DOHH2 (cell line): ENCODE data around the gene NFIB.

ENCODE experiments used
- H3F3A ChIP-seq: fragments of 200-600 bp; sonication (generic), shearing (Covaris generic); 2 replicates; pipeline ENCODE4 v1.6.0; 2016; ENCODE audit warnings: antibody characterized with exemption, mild to moderate bottlenecking; ENCODE audit not compliant: control insufficient read depth, insufficient read depth
- H3K27ac ChIP-seq: fragments of 200-600 bp; sonication (generic); 2 replicates; pipeline ENCODE4 v1.5.1; 2014; ENCODE audit warnings: low read depth, mild to moderate bottlenecking, low read length, moderate library complexity
- H3K27me3 ChIP-seq: fragments of 200-600 bp; sonication (generic); 2 replicates; pipeline ENCODE4 v1.6.1; 2014; ENCODE audit warnings: mild to moderate bottlenecking, low read length, mixed read lengths; ENCODE audit not compliant: control insufficient read depth
- H3K36me3 ChIP-seq: fragments of 200-600 bp; sonication (generic); 2 replicates; pipeline ENCODE4 v1.6.1; 2014; ENCODE audit warnings: mild to moderate bottlenecking, low read length, moderate library complexity, mixed read lengths; ENCODE audit not compliant: control insufficient read depth
- H3K4me1 ChIP-seq: fragments of 200-600 bp; sonication (generic); 2 replicates; pipeline ENCODE4 v1.6.1; 2014; ENCODE audit warnings: mild to moderate bottlenecking, low read length, mixed read lengths; ENCODE audit not compliant: control insufficient read depth
- H3K4me2 ChIP-seq: fragments of 200-600 bp; sonication (generic); 2 replicates; pipeline ENCODE4 v1.6.0; 2014; ENCODE audit warnings: mild to moderate bottlenecking, low read length, moderate library complexity
- H3K4me3 ChIP-seq: fragments of 200-600 bp; sonication (generic); 2 replicates; pipeline ENCODE4 v1.5.1; 2014; ENCODE audit warnings: mild to moderate bottlenecking, low read length, mixed read lengths
- H3K79me2 ChIP-seq: fragments of 200-600 bp; sonication (generic); 2 replicates; pipeline ENCODE4 v1.6.1; 2014; ENCODE audit warnings: mild to moderate bottlenecking, low read length, mixed read lengths; ENCODE audit not compliant: control insufficient read depth
- H3K9me2 ChIP-seq: fragments of 200-600 bp; sonication (generic); replicated peaks from 2 replicates; pipeline ENCODE4 v1.6.1; 2014; ENCODE audit warnings: mild to moderate bottlenecking, low read length, mixed read lengths; ENCODE audit not compliant: control insufficient read depth
- H3K9me3 ChIP-seq: fragments of 200-600 bp; sonication (generic); 2 replicates; pipeline ENCODE4 v1.6.1; 2014; ENCODE audit warnings: antibody characterized with exemption, low read length, mixed read lengths; ENCODE audit not compliant: control insufficient read depth, insufficient read depth
- H4K20me1 ChIP-seq: fragments of 200-600 bp; sonication (generic); 2 replicates; pipeline ENCODE4 v1.6.0; 2014; ENCODE audit warnings: low read depth, mild to moderate bottlenecking, antibody characterized with exemption, low read length, moderate library complexity; ENCODE audit not compliant: control insufficient read depth, insufficient read depth
- CTCF ChIP-seq: fragments of 200-600 bp; sonication (generic); IDR thresholded peaks from one replicate; pipeline ENCODE4 v1.5.1; 2014; ENCODE audit warnings: antibody characterized with exemption, mild to moderate bottlenecking, low read depth, low read length; ENCODE audit not compliant: poor library complexity, severe bottlenecking
- EZH2phosphoT487 ChIP-seq: fragments of 200-600 bp; sonication (generic); IDR thresholded peaks from 2 replicates; pipeline ENCODE4 v1.6.1; 2017; ENCODE audit warnings: borderline replicate concordance, mild to moderate bottlenecking, antibody characterized with exemption, low read length, moderate library complexity, mixed read lengths

NFIB gene

GRCh38 chr9:14296495-14297113, 17.3 kb downstream of the NFIB start:
- no peaks in the 10 kb centered on the region for H4K20me1 ChIP-seq
- TF ChIP-seq CTCF (no peak), EZH2phosphoT487 (no peak)
- H3K27me3 ChIP-seq: no peaks in the 10 kb centered on the region
- no peaks in the 10 kb centered on the region for H3K9me3 ChIP-seq
- no peaks in the 10 kb centered on the region for H3K36me3 ChIP-seq
- no peak overlapping the region for H3K4me2 ChIP-seq
- no peaks in the 10 kb centered on the region for H3K79me2 ChIP-seq
- H3K9me2 ChIP-seq: no peaks in the 10 kb centered on the region
- no peaks in the 10 kb centered on the region for H3K4me1 ChIP-seq
- no peak overlapping the region for H3K4me3 ChIP-seq
- no peaks in the 10 kb centered on the region for H3F3A ChIP-seq
- H3K27ac ChIP-seq: no peak overlapping the region

- H3K27ac ChIP-seq: no peak overlapping the region
- no peak overlapping the region for H3K4me2 ChIP-seq
- no peaks in the 10 kb centered on the region for H3K79me2 ChIP-seq
Measured at GRCh38 chr9:14294659-14295058, 19.3 kb downstream of the NFIB start.

GRCh38 chr9:14293801-14294200, 20.1 kb downstream of the NFIB start:
- Histone ChIP-seq H3F3A (no peaks in the 10 kb centered on the region), H3K36me3 (no peaks in the 10 kb centered on the region), H3K79me2 (no peaks in the 10 kb centered on the region), H3K9me2 (no peaks in the 10 kb centered on the region), H4K20me1 (no peaks in the 10 kb centered on the region), H3K4me3 (no peak overlapping the region), H3K27ac (no peak overlapping the region), H3K4me1 (no peaks in the 10 kb centered on the region), H3K9me3 (no peaks in the 10 kb centered on the region), H3K4me2 (no peak overlapping the region), H3K27me3 (no peaks in the 10 kb centered on the region)
- TF ChIP-seq CTCF (no peak), EZH2phosphoT487 (no peak)

More at GRCh38 chr9:14294659-14295058, 19.3 kb downstream of the NFIB start:
- Histone ChIP-seq H3K4me1 (no peaks in the 10 kb centered on the region), H3K4me3 (no peak overlapping the region), H3K27me3 (no peaks in the 10 kb centered on the region), H4K20me1 (no peaks in the 10 kb centered on the region), H3K9me2 (no peaks in the 10 kb centered on the region), H3K36me3 (no peaks in the 10 kb centered on the region), H3K9me3 (no peaks in the 10 kb centered on the region), H3F3A (no peaks in the 10 kb centered on the region)
- TF ChIP-seq CTCF (no peak), EZH2phosphoT487 (no peak)
